Measurements from ENCODE around the gene RNU2-1.
"Not testable (repeated sequence)": the region's sequence is repeated elsewhere in the genome, so short reads cannot be mapped to it uniquely, and the experiment has no call there.

The RNU2-1 gene
- total RNA-seq = 0 reads per million in 3 experiments

GRCh38 chr17:43233877-43234276, at the start of gene RNU2-1:
TSS of gene RNU2-1 (minus strand) at chr17:43233977.
- not testable (repeated sequence) for DNase-seq

- DNase-seq = not testable (repeated sequence)
These were observed 39.1 kb upstream of the RNU2-1 start for GRCh38 chr17:43272914-43273313.

- not testable (repeated sequence) for DNase-seq
These were observed 38.7 kb upstream of the RNU2-1 start for GRCh38 chr17:43272483-43272882.

- DNase-seq = not testable (repeated sequence)
These were observed 37.1 kb upstream of the RNU2-1 start for GRCh38 chr17:43270552-43271504.

GRCh38 chr17:43246456-43246855, 12.7 kb upstream of the RNU2-1 start:
- DNase-seq = peak; percentile 62

- DNase-seq = not testable (repeated sequence)
These were observed 7.0 kb upstream of the RNU2-1 start for GRCh38 chr17:43240596-43241352.

- DNase-seq = not testable (repeated sequence)
These were observed 5.8 kb upstream of the RNU2-1 start for GRCh38 chr17:43239597-43239996.

GRCh38 chr17:43233263-43233662, 514 bp downstream of the RNU2-1 start:
- not testable (repeated sequence) for DNase-seq

GRCh38 chr17:43232021-43232699, 1.6 kb downstream of the RNU2-1 start:
- not testable (repeated sequence) for DNase-seq

GRCh38 chr17:43231205-43232020, 2.4 kb downstream of the RNU2-1 start:
- not testable (repeated sequence) for DNase-seq

- not testable (repeated sequence) for DNase-seq
These were observed 5.6 kb downstream of the RNU2-1 start, which contains the start of gene CCDC200 for GRCh38 chr17:43228020-43228782. TSS of gene CCDC200 (minus strand) at chr17:43228623. CDS start at chr17:43228554, 69 bp downstream.

- DNase-seq = no peak
These were observed 7.4 kb downstream of the RNU2-1 start for GRCh38 chr17:43226393-43226792.

GRCh38 chr17:43224146-43224705, 9.6 kb downstream of the RNU2-1 start:
- DNase-seq = no peak

GRCh38 chr17:43220511-43221125, 13.2 kb downstream of the RNU2-1 start:
- DNase-seq = no peak

GRCh38 chr17:43219746-43220380, 13.9 kb downstream of the RNU2-1 start:
- no peak for DNase-seq

GRCh38 chr17:43219001-43219400, 14.8 kb downstream of the RNU2-1 start:
- no peak for DNase-seq

GRCh38 chr17:43217614-43218087, 16.1 kb downstream of the RNU2-1 start:
- DNase-seq = no peak

- no peak for DNase-seq
These were observed 16.8 kb downstream of the RNU2-1 start for GRCh38 chr17:43216762-43217613.

- DNase-seq = no peak
These were observed 17.4 kb downstream of the RNU2-1 start for GRCh38 chr17:43216369-43216761.

All from central memory CD4-positive, alpha-beta T cell (primary cell).